Measurements from ENCODE around the gene SPATA13.

DNA sequence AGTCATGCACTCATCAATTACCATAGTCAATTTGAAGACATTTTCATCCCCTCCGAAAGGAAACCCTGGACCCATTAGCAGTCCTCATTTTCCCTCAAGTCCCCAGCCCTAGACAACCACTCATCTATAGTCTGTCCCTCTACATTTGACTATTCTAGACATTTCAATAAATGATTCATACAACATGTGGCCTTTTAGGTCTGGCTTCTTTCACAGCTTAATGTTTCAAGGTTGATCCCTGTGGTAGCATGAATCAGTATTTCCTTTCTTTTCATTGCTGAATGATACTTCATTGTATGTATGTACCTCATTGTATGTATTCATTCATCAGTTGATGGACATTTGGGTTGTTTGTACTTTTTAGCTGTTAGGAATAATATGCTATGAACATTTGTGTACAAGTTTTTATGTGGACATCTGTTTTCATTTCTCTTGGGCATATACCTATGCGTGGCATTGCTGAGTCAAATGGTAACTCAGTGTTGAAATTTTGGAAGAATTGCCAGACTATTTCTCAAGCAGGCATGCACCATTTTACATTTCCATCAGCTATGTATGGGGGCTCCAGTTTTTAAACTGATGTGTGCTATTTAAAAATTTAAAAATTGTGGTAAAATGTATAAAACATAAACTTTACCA lies 18.4 kb downstream of the SPATA13 start:
- TF ChIP-seq, protein P1, sequence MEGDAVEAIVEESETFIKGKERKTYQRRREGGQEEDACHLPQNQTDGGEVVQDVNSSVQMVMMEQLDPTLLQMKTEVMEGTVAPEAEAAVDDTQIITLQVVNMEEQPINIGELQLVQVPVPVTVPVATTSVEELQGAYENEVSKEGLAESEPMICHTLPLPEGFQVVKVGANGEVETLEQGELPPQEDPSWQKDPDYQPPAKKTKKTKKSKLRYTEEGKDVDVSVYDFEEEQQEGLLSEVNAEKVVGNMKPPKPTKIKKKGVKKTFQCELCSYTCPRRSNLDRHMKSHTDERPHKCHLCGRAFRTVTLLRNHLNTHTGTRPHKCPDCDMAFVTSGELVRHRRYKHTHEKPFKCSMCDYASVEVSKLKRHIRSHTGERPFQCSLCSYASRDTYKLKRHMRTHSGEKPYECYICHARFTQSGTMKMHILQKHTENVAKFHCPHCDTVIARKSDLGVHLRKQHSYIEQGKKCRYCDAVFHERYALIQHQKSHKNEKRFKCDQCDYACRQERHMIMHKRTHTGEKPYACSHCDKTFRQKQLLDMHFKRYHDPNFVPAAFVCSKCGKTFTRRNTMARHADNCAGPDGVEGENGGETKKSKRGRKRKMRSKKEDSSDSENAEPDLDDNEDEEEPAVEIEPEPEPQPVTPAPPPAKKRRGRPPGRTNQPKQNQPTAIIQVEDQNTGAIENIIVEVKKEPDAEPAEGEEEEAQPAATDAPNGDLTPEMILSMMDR (IDR thresholded peaks at IDR 0.05), result no peak
- TF ChIP-seq POLR2A (IDR thresholded peaks at IDR 0.05) (no peak), POLR2AphosphoS5 (IDR thresholded peaks at IDR 0.05; ENCODE audit: insufficient read depth in 1 of 2, low read depth in 1 of 2) (no peak)

All from vagina (tissue), 2 donors.